Natural killer cell (primary cell): ENCODE results near the gene SELENOF. TPM values are rescaled to one million over a fixed set of nuclear protein-coding genes. Genes with fewer than 3 reads are reported as not detected.

Source experiments
- ATAC-seq, 3 donors: fragments of 150-1000 bp in 2 of 3; fragments of 200-7000 bp in 1 of 3; cut with Tn5 transposase; 1 replicate in 1 of 3; 2 replicates in 2 of 3; pipeline ENCODE4 v1.10.0; 2021; ENCODE audit warnings: mild to moderate bottlenecking in 2 of 3, moderate library complexity in 2 of 3
- DNase-seq, 2 donors: peaks; one replicate each; pipeline versions ENCODE4 v3.0.0 to v3.0.0-alpha.2; 2013 to 2021; ENCODE audit warnings: mixed read lengths in 1 of 2
- H3K27ac ChIP-seq: one replicate; pipeline ENCODE4 v1.5.1; 2013; ENCODE audit warnings: mild to moderate bottlenecking, low read length
- H3K27me3 ChIP-seq: one replicate; pipeline ENCODE4 v1.6.1; 2013; ENCODE audit warnings: low read length; ENCODE audit not compliant: control insufficient read depth, insufficient read depth
- H3K36me3 ChIP-seq: one replicate; pipeline ENCODE4 v1.6.1; 2013; ENCODE audit warnings: low read length; ENCODE audit not compliant: control insufficient read depth, insufficient read depth
- H3K4me1 ChIP-seq: one replicate; pipeline ENCODE4 v1.6.1; 2013; ENCODE audit warnings: low read length; ENCODE audit not compliant: control insufficient read depth, insufficient read depth
- H3K4me3 ChIP-seq: one replicate; pipeline ENCODE4 v1.5.1; 2013; ENCODE audit warnings: low read length
- H3K9me3 ChIP-seq: one replicate; pipeline ENCODE4 v1.6.1; 2013; ENCODE audit warnings: low read length; ENCODE audit not compliant: control insufficient read depth, insufficient read depth
- H3K27ac Mint-ChIP-seq, 2 donors: one replicate each; pipeline ENCODE4 v1.8.0; 2022; ENCODE audit warnings: mild to moderate bottlenecking in 2 of 2, mixed read lengths in 2 of 2, moderate library complexity in 1 of 2
- H3K27me3 Mint-ChIP-seq, 2 donors: one replicate each; pipeline ENCODE4 v1.8.0; 2022; ENCODE audit warnings: low read depth in 2 of 2, mixed read lengths in 2 of 2
- H3K36me3 Mint-ChIP-seq: one replicate; pipeline ENCODE4 v1.8.0; 2022; ENCODE audit warnings: mixed read lengths
- H3K4me1 Mint-ChIP-seq, 2 donors: one replicate each; pipeline ENCODE4 v1.8.0; 2022; ENCODE audit warnings: mixed read lengths in 2 of 2
- H3K4me3 Mint-ChIP-seq: one replicate; pipeline ENCODE4 v1.8.0; 2022; ENCODE audit warnings: mild to moderate bottlenecking, moderate library complexity, mixed read lengths
- H3K9me3 Mint-ChIP-seq, 2 donors: one replicate each; pipeline ENCODE4 v1.8.0; 2022; ENCODE audit warnings: mixed read lengths in 2 of 2
- WGBS: methylation state at CpG from one replicate; pipeline ENCODE4 v1.1.7; 2013; ENCODE audit warnings: missing lambda C conversion rate; ENCODE audit not compliant: insufficient coverage; 5-methylcytosine and 5-hydroxymethylcytosine counted together
- intact Hi-C: fragments of 100-400 bp; cut with micrococcal nuclease; formaldehyde crosslinking; loops from one replicate; pipeline ENCODE4 v1.14.2; 2022
- total RNA-seq, 4 donors: library from RNA; stranded (reverse); fragments of 120-200 nt in 1 of 4; gene quantifications; one replicate each; pipeline versions ENCODE4 v1.2.3 to v1.2.4, GENCODE V29; 2013 to 2022
- TF ChIP-seq, protein P1 (sequence below): fragments of 200-600 bp; IDR thresholded peaks from one replicate; pipeline ENCODE4 v1.8.0; 2022; ENCODE audit warnings: antibody characterized with exemption

Gene SELENOF
- total RNA-seq, result 100 to 1,000 TPM; 124 to 163 (median 137) TPM
- total RNA-seq (2013), result 198 TPM

DNA sequence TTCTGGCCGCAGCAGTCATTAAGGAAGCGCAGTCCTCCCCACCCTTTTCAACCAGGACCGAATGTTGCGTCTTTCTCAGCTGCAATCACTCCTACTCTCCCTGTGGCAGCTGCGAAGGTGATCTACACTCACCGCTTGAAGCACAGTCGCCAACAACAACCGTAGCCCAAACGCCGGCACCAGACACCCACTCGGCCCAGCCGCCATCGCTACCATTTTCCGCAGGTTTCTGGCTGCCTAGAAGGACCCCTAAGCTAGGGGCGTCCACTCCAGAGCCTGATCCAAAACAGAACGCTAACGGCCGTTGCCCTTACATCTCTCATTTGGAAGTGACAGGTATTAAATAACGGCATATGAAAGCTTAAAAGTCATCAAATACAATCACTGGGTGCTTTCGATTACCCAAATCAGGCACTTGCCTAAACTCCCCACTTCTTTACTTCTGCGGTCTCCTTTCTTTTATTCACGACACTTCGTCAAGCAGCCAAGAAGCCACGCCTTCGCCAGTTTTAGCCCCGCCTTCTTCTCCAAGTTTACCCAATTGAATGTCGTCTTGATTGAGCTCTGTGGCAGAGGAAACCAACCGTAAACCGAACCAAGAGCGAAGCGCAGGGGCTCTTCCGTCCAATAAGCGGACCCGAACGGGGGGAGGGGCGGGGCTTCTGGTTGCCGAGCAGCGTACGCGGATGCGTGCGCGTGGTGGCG is at the start of gene SELENOF:
TSS of gene SELENOF (minus strand) at position 231 of the 705 bp plus-strand sequence. CDS start at position 216, 15 bp downstream.
- no peaks in the 10 kb centered on the region for H3K27me3 Mint-ChIP-seq
- Histone ChIP-seq H3K36me3 (no peaks in the 10 kb centered on the region), H3K27me3 (no peaks in the 10 kb centered on the region), H3K4me3 (peak within 1 kb of the TSS; percentile 84), H3K27ac (peak within 1 kb of the TSS; percentile 94), H3K4me1 (peaks cover 9% of the 10 kb centered on the region), H3K9me3 (no peaks in the 10 kb centered on the region)
- no peak within 1 kb of the TSS for H3K4me3 Mint-ChIP-seq
- intact Hi-C loops, result loop anchor here (1.0 to 10.0 kb wide), 4 partner anchors 210 to 1768 kb away; partner anchors contain the start of genes BCL10, PKN2 and SH3GLB1
- WGBS, result under 1% methylated on average over 35 of the region's 44 CpGs
- peaks cover 7 to 39% of the 10 kb centered on the region in 2 donors for H3K4me1 Mint-ChIP-seq
- H3K27ac Mint-ChIP-seq, result no peak within 1 kb of the TSS
- ATAC-seq, result peak; percentile 87 to 96 (median 90)
- TF ChIP-seq, protein P1, sequence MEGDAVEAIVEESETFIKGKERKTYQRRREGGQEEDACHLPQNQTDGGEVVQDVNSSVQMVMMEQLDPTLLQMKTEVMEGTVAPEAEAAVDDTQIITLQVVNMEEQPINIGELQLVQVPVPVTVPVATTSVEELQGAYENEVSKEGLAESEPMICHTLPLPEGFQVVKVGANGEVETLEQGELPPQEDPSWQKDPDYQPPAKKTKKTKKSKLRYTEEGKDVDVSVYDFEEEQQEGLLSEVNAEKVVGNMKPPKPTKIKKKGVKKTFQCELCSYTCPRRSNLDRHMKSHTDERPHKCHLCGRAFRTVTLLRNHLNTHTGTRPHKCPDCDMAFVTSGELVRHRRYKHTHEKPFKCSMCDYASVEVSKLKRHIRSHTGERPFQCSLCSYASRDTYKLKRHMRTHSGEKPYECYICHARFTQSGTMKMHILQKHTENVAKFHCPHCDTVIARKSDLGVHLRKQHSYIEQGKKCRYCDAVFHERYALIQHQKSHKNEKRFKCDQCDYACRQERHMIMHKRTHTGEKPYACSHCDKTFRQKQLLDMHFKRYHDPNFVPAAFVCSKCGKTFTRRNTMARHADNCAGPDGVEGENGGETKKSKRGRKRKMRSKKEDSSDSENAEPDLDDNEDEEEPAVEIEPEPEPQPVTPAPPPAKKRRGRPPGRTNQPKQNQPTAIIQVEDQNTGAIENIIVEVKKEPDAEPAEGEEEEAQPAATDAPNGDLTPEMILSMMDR, result no peak
- no peaks in the 10 kb centered on the region for H3K9me3 Mint-ChIP-seq
- peak; percentile 98 to 100 for DNase-seq
- H3K36me3 Mint-ChIP-seq, result no peaks in the 10 kb centered on the region

- H3K9me3 ChIP-seq, result no peaks in the 10 kb centered on the region
- H3K9me3 Mint-ChIP-seq, result no peaks in the 10 kb centered on the region
- no peak overlapping the region for H3K4me3 ChIP-seq
- TF ChIP-seq, protein P1, result no peak
- no peaks in the 10 kb centered on the region for H3K27me3 ChIP-seq
- no peaks in the 10 kb centered on the region for H3K4me1 ChIP-seq
- no peak overlapping the region for H3K4me3 Mint-ChIP-seq
- H3K27ac Mint-ChIP-seq, result no peak overlapping the region
- H3K36me3 Mint-ChIP-seq, result no peaks in the 10 kb centered on the region
- ATAC-seq, result no peak
- intact Hi-C loops, result no loop called here
- no peaks in the 10 kb centered on the region for H3K36me3 ChIP-seq
- H3K4me1 Mint-ChIP-seq, result no peaks in the 10 kb centered on the region
- no peak overlapping the region for H3K27ac ChIP-seq
- DNase-seq, result no peak
- no peaks in the 10 kb centered on the region for H3K27me3 Mint-ChIP-seq
Observed at GRCh38 chr1:86960548-86960947, 46.6 kb upstream of the SELENOF start.

- ATAC-seq (no peak), DNase-seq (no peak)
- Histone ChIP-seq H3K9me3 (no peaks in the 10 kb centered on the region), H3K27me3 (no peaks in the 10 kb centered on the region), H3K4me3 (no peak overlapping the region), H3K4me1 (no peaks in the 10 kb centered on the region), H3K36me3 (no peaks in the 10 kb centered on the region), H3K27ac (no peak overlapping the region)
- H3K9me3 Mint-ChIP-seq, result no peaks in the 10 kb centered on the region
- no peaks in the 10 kb centered on the region for H3K36me3 Mint-ChIP-seq
- no peaks in the 10 kb centered on the region for H3K27me3 Mint-ChIP-seq
- H3K4me1 Mint-ChIP-seq, result peaks cover 5 to 6% of the 10 kb centered on the region in 2 donors
- intact Hi-C loops, result no loop called here
- no peak overlapping the region for H3K4me3 Mint-ChIP-seq
- H3K27ac Mint-ChIP-seq, result no peak overlapping the region
- TF ChIP-seq, protein P1, result no peak
Observed at GRCh38 chr1:86957221-86957620, 43.3 kb upstream of the SELENOF start.

DNA sequence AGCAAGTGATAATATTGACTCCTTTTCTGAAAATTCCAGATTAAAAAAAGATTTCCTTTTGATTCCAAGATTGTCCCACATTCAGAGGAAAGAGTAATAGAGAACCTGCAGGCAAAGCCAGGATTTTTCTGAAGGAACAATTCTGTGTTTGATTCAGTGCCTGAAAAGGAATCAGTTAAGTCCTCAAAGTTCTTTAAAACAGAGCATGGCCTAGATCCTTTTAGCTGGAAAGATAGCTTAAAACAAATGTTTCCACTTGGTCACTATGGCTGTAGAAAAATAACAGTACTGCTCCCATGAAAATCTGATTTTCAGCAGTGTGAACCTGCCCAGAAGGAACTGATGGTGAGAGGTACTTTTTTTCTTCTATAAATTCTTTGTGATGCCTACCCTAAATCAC is 42.3 kb upstream of the SELENOF start:
- Mint-ChIP-seq H3K27ac (no peak overlapping the region), H3K9me3 (no peaks in the 10 kb centered on the region), H3K4me3 (no peak overlapping the region), H3K27me3 (no peaks in the 10 kb centered on the region), H3K4me1 (peaks cover 5 to 9% of the 10 kb centered on the region in 2 donors), H3K36me3 (no peaks in the 10 kb centered on the region)
- Histone ChIP-seq H3K4me1 (no peaks in the 10 kb centered on the region), H3K4me3 (no peak overlapping the region), H3K9me3 (no peaks in the 10 kb centered on the region), H3K27ac (no peak overlapping the region), H3K27me3 (no peaks in the 10 kb centered on the region), H3K36me3 (no peaks in the 10 kb centered on the region)
- DNase-seq (no peak), ATAC-seq (no peak)
- intact Hi-C loops, result no loop called here
- TF ChIP-seq, protein P1, result no peak
